ENCODE measurements around the gene FAAP100.

DNA sequence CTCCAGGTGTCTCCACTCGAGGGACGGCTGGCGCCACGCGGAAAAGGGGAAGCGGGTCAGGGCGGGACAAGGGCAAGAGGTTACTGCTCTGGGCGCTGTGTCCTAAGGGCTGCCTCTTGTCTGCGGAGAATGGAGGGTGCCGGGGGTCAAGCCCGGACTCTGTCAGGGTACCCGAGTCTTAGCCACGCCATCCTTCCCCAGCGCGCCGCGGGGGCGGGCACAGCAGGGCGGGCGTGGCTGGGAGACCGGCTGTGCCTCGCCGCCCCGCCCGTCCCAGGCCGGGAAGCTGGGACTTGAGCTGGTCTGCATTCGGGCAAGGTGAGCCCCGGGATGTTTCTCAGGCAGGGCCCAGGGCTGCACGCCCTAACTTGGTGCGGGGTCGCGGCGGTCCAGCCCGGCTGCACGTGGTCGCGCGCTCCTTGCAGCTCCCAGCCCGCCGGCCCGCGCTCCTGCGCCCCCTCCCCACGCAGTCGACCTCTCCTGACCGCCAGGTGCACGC lies 33.3 kb downstream of the FAAP100 start:
- peak in 2 of 3 donors; percentile 4 to 24 for TF ChIP-seq POLR2A (IDR thresholded peaks at IDR 0.05)
- TF ChIP-seq, protein P1, sequence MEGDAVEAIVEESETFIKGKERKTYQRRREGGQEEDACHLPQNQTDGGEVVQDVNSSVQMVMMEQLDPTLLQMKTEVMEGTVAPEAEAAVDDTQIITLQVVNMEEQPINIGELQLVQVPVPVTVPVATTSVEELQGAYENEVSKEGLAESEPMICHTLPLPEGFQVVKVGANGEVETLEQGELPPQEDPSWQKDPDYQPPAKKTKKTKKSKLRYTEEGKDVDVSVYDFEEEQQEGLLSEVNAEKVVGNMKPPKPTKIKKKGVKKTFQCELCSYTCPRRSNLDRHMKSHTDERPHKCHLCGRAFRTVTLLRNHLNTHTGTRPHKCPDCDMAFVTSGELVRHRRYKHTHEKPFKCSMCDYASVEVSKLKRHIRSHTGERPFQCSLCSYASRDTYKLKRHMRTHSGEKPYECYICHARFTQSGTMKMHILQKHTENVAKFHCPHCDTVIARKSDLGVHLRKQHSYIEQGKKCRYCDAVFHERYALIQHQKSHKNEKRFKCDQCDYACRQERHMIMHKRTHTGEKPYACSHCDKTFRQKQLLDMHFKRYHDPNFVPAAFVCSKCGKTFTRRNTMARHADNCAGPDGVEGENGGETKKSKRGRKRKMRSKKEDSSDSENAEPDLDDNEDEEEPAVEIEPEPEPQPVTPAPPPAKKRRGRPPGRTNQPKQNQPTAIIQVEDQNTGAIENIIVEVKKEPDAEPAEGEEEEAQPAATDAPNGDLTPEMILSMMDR (IDR thresholded peaks at IDR 0.05) = no peak

Measured in body of pancreas (tissue), 4 donors.